ENCODE data around the gene PNO1.
"Not testable (repeated sequence)": the region's sequence is repeated elsewhere in the genome, so short reads cannot be mapped to it uniquely, and the experiment has no call there.

The PNO1 gene

DNA sequence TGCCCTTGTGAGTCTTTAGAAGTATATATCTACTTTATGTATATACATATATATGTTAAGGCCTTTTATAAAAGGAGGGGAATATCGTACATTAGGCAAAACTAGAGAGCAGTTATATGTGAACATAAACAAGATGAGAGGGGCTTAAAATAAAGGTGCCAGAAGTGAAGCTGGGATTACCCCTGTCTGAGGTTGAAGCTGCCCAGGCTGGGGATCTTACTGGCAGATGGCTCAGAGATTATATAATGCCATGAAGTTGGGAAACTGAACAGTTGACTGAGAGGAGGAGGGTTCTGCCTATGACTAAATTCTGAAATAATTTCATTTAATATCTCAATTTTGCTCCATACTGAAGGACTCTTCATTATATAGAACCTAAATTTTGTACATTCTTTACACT is 6.0 kb downstream of the PNO1 start:
- no peak for DNase-seq

DNA sequence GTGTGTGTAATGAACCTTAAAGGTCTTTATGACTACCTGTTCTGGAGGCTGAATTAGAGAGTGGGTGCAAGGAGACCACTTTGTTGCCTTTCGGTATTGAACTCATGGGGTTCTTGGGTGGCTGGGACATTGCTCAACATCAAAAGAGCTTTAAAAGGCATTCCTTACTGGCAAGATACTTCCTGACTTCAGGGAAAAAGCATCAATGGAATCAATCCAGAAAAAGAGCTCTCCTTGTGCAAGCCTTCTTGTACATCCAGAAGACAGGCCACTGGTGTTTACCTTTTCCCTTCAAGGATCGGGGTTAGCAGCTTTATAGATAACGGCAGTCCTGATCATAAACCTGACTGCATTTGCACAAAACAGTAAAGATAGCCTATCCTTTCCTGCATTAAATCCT is 9.5 kb downstream of the PNO1 start:
- DNase-seq: no peak

DNA sequence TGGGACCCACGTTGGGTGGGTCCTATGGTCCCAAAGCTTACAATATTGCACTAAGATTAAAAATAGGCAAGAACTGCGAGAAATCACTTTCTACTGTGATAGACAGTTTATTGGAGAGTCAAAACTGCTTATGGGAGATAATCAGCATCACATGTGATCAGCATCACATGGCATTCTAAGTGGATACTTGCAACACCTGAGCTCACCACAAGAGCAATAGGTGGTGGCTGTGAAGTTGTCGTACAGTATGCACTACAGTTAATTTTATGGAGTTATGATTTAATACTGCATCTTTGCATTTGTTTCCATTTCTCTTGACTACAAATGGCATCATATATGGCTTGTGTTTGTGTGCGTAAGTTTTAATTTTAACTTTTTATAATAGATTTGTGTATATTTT is 11.6 kb downstream of the PNO1 start:
- DNase-seq: no peak

DNA sequence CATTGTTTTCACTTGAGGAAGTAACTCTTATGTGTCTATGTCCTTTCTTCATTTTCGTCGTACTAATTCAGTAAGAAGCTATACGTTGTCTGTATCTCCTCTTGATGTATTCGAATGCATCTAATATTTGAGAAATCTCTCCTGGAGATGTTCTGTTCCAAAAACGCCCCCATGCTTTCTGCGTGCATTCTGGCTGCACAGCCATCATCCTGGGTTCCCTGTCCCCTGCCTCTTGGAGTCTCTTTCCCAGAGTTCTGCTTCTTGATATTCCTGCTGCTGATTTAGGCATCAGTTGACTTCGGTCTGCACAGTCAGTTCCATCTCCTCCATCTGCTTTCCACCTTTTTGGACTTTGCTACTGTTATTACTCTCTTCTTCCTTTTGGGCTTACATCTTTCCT is 13.5 kb downstream of the PNO1 start:
- DNase-seq: no peak

DNA sequence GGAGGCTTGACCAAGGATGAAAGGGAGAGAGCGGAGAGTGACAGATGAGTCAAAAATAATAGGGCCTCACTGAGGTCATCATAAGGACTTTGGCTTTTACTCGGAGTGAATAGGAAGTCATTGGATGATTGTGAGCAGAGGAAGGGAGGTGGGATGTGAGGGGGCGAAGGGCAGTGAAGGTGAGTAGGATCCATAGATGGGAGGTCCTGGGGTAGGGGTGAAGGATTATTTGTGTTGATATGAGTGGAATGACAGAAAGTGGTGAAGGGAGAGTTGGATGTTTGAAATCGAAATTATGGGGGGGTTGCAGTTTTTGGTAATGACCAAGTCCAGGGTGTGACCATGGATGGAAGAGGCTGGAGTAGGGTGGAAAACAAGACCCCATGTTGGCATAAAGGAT is 14.0 kb downstream of the PNO1 start:
- no peak for DNase-seq

DNA sequence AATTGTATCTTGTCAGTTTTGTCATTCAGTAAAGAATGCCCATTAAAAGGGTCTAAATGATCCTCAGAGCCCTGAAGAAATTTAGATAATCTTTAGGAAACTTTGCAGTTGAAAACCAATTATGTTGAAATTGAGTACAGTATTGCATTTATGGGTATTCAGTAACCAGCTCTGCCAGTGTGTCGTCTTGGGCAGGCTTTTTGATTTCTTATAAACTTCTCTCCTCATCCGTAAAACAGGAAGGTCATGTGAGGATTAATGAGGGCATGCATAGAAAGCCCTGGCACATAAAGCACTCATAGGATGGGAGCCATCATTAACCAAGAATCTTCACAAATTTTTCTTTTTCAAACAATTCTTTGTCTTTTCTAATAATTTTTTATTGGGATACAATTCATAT is 14.8 kb downstream of the PNO1 start:
- DNase-seq: no peak

DNA sequence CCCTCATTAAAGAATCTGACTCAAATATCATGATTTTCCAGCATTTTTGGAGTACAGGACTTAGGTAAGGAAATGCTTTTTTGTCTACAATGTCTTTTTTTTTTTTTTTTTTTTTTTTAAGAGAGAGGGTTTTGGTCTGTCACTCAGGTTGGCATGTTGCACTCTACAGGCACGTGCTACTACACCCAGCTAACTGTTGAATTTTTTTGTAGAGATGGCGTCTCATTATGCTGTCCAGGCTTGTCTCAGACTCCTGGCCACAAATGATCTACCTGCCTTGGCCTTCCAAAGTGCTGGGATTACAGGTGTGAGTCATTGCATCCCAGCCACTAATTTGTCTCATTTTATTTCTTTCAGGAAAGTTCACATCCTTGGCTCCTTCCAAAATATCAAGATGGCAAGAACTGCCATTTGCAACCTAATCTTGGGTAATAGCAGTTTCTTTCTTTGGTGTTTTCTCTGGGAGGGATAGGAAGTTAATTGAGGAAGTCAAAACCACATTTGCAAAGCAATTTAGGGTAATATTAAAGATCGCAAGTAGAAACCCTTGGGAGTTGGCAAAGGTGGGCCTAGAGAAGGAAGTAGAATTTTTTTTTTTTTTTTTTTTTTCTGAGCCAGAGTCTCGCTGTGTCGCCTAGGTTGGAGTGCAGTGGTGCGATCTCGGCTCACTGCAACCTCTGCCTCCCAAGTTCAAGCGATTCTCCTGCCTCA is 15.5 kb downstream of the PNO1 start:
- DNase-seq: no peak

DNA sequence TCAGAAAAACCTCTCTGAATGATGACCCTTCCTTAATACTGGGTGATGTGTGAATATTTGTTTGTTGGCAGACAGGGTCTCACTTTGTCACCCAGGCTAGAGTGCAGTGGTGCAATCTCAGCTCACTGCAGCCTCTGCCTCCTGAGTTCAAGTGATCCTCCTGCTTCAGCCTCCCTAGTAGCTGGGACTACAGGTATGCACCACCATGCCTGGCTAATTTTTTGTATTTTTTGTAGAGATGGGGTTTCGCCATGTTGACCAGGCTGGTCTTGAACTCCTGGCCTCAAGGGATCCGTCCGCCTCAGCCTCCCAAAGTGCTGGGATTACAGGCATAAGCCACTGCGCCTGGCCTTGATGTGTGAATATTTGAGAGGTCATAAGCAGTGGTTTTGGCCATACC is 17.5 kb downstream of the PNO1 start:
- DNase-seq: not testable (repeated sequence)

DNA sequence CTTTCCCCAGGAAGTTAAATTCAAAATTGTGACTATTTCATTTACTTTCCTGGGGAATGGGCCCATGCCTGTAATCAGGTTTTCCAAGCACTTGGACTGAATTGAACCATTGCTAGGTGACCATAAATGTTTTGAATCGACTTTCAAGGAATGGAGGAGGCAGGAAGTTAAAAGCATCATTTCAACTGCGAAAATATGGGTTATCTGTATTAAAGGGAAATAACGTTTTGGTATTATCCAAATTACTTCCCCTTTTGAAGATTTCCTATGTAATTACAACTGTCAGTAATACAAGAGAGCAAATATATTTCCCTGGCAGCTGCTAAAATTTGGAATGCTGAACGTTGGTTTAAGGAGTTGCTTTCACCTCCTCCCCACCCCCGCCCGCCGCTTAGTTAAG is 19.0 kb downstream of the PNO1 start:
- no peak for DNase-seq

DNA sequence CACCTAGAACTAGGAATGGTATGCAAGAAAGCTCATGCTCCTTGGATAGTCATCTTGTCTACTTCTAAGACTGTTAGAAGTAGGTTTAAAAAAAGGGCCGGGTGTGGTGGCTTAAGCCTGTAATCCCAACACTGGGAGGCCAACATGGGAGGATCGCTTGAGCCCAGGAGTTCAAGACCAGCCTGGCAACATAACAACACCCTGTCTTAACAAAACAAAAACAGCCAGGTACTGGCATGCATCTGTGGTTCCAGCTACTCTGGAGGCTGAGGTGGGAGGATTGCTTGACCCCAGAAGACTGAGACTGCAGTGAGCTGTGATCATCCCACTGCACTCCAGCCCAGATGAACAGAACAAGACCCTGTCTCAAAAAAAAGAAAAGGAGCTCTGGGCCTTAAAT is 19.9 kb downstream of the PNO1 start:
- DNase-seq: no peak

DNA sequence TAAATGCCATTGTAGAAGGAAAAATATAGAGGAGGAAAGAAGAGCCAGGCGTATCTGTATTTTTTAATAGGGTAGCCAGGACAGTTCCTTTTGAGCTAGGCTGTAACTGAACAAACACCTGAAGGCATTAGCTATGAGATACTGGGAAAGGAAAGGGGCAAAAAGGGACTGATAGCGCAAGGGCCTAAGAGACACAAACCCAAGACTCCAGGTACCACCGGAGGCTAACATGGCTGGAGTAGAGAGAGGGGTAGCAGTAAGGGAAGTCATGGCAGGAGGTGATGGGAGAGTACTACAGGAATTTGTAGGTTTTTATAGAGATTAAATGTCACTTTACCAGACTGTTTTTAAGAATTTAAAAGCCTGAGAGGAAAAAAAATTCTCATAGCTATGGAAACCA is 20.7 kb downstream of the PNO1 start:
- DNase-seq: no peak

DNA sequence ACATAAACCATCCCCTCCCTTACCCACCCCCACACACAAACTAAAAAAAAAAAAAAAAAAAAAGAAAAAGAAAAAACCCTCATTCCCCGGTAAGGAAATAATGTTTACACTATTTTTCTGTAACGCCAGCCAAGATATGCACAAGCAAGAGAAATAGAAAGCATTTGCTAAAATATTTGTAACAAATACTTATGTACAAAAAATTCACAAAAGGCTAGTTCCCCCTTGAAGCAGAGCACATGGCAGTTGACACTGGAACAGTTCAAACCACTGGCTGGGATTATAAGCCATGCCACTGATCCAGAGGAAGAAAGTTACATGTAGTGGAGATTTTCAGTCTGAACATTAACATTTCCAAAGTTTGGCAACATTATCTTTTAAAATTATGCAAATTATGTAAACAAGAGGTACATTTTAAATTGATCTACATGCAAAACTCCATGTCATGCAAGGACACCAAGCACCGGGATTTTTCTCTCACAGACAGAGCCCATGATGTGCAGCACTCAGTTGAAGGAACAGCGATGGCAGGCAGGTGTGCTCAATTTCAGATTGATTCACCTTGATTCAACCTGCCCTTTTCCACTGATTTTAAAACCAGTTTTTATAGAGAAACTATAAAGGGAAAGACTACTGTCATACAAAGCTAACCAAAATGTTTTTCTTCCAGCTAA is 21.4 kb downstream of the PNO1 start:
- no peak for DNase-seq

DNA sequence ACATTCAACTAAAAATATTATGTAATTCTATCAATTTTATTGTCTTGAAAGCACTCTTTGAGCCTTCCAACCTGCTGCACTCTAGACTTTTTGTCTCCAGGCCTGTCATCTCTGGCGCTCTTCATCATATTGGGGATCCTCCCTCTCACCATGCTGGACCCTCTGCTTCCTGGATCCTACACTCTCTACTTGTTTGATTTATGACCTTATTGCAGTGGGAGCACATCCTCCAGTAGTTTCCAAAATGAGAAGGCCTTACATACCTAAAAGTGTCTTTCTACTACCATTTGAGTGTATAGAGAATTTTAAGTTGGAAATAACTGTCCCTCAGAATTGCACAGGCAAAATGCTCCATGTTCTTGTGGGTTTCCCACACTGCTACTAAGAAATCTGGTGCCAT is 25.2 kb downstream of the PNO1 start:
- DNase-seq: no peak

DNA sequence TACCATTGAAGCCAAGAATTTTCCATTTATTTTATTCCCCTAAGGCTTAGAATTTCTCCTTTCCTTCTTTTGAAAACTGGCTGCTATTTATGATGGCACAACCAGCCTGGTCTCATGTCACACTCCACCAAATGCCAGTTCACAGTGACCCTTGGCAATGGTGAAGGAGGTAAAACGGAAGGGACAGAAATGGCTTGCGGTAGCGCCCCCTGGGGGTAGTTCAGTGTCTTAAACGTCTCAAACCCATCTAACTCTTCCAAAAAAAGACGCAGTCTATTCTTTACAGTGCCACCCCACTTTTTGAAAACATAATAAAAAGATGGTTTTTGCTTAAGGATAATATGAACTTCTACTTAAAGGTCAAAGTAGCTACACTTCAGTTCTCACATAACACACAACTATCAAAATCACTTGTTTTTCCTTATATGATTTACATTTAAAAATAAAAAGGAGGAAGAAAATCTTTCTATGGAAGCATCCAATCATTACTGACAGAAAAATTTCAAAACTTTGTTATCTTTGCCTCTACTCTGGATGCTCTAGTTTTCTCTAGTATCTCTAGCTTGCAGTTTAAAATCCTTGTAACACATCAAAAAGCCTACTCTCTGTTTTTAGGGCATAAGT is 28.0 kb downstream of the PNO1 start:
- DNase-seq: peak; percentile 63

DNA sequence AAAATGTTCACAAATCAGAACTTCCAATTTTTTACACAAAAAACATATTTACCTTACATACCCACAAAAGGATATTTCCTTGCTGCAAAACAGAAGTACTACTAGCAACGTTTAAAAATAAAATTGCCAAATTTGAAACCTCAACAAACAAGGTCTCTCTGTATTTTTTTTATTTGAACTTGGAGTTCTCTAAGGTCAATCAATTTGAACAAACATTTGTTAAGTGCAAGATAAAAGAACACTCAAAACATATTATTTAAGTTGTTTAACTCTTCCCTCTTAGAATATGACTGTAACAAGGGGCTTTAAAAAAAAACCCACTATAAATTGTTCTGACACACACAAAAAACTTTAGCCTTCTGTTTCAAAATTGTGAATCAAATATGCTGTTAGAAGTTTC is 29.6 kb downstream of the PNO1 start:
- DNase-seq: no peak

DNA sequence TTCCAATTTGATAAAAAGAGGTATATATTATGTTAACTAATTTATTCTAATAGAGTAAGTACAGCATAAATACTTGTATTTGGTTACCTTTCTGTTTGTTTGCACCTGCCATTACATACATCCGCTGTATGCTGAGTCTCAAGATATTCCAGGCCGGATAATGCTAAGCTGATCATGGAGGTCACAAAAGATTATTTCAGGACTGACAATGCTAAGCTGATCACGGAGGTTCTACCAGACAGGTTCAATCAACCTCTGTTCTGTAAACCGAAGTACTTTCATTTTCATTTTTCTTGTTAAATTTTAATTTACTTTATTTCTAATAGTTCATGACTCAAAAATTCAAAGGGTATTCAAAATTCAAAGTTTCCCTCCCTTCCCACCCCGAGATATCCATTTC is 31.1 kb downstream of the PNO1 start:
- DNase-seq: no peak

DNA sequence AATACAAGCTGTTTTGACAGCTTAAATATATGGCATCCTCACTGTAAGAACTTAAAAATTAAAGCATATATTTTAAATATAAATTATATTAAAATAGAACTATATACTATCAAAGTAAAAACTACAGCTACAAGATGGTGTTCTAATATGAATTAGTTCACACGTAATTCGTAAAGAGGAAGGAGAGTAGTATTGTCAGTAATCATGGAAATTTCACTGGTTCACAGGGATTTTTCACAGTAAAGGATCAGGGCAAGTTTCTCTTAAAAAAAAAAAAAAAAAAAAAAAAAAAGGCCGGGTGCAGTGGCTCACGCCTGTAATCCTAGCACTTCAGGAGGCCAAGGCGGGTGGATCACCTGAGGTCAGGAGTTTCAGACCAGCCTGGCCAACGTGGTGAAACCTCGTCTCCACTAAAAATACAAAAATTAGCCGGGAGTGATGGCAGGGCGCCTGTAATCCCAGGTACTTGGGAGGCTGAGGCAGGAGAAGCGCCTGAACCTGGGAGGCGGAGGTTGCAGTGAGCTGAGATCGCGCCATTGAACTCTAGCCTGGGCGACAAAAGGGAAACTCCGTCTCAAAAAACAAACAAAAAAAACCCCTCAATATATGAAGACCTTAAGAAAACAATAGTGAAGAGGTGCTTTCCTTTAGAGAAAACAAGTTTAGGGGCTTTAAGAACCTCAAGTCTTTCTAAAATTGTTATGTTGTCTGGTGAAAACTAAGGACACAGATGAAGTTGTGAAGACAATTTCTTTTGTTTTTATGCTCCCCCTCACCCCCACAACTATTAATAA is 32.5 kb downstream of the PNO1 start:
- peak; percentile 19 for DNase-seq

DNA sequence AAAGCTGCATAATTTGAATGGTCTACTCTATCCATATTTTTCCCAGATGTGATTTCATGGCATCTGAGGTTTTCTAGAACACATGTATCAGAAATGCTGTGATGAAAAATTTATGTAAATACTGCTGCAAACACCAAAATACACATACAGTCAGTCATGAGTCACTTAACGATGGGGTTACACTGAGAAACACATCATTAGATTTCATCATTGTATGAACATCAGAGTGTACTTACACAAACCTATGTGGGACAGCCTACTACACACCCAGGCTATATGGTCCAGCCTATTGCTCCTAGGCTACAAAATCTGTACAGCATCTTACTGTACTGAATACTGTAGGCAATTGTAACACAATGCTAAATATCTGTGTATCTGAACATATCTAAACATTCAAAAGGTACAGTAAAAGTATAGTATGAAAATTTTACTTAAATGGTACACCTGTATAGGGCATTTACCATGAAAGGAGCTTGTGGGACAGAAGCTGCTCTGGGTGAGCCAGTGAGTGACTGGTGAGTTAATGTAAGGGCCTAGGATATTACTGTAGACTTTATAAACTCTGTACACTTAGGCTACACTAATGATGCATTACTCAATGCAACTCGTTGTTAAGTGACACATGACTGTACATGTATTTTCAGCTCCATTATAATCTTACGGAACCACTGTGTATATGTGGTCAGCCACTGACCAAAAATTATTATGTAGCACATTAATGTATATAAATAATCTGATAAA is 33.5 kb downstream of the PNO1 start:
- DNase-seq: no peak

DNA sequence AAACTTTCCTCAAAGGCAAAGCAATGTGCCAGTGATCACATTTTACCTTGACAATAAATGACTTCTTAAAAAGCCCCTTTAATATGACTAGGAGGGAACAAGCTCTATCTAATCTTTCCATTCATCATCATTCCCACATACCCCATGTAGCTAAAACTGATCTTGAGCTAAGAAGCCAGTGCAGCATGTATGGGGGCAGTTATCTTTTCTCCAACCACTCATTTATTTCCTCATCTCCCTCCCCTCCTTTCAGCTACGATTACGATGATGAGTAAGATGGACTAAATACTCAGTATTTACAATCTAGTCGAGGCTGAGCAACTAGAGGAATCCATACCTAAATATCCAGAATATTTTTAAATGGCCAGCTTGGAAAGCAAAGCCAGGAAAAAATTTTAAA is 35.5 kb downstream of the PNO1 start:
- DNase-seq: no peak

DNA sequence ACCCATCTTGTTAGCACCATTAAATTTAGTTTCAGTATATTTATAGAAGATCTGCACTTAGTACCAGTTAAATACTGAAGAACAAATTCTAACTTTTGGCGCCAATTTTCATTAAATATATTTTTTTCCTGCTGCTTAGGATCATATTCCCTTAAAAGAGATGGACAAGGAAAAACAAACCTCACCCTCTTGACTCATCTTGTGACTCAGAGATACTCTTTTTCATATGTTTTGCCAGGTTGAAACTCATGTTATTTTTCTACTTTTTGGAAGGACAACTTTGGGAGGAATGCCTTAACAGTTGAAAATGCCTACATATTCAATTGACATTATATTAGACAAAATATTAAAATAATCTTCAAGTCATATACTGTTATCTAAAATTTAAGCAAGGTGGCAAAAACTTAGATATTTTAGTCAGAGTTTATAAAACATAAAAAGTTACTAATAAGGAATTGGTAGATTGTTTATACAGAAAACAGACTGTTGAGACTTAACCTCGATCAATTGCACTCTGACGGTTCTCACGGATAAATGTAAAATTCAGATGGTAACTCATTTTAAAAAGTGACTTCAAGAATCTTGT is 36.2 kb downstream of the PNO1 start:
- DNase-seq: no peak

DNA sequence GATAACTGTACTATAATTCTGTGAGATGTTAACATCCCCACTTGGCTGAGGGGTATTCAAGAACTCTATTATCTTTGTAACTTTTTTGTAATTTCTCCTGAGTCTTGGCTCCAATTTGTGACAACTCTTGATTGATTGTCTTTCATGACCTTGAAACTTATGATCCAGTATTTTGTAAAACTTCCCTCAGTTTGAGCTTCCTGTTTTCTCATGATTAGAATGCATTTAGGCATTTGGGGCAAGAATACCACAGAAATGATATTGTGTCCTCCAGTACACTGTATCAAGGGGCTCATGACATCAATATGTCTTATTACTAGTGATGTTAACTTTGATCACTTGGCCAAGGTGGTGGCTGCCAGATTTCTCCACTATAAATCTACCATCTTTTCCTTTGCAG is 37.4 kb downstream of the PNO1 start:
- no peak for DNase-seq

DNA sequence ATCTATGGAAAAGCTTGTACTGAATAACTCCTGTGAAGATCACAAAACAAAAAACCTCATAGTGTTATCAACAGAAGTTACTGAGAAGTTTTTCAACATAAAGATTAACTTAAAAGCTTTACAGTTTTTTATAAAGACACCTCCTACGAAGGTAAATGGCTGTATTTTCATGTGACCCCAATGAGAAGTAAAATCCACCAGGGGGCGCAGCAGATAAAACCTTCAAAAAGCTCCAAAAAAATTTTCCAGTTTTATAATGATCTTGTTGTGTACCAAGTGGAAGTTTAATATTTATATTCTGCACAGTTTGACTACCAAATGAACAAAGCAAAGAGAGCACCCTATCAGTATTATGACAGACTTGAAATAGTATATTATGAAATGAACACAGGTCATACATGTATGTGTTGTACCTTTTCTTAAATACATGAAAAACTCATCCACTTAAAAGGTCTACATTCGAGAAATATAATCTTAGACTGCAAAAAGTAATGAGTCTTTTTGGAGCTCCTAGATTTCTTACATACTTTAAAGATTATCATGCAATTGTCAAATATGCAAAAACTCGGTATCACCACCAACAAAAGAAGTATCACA is 38.5 kb downstream of the PNO1 start:
- peak; percentile 61 for DNase-seq

Data from CD4-positive, alpha-beta T cell treated with Interleukin-21 for 1 hour (primary cell).